Lower lobe of right lung (tissue), 2 donors: ENCODE data around the gene EDIL3. TPM values are rescaled to one million over a fixed set of nuclear protein-coding genes. Genes with fewer than 3 reads are reported as not detected.
A peak's percentile ranks its signal among the peaks of the same experiment; 100 is the strongest.

Source experiments
- ATAC-seq, 2 donors: fragments of 200-7000 bp; cut with Tn5 transposase; one replicate each; pipeline ENCODE4 v1.9.1; 2020 to 2022; ENCODE audit warnings: mild to moderate bottlenecking in 2 of 2, moderate library complexity in 2 of 2
- DNase-seq: peaks from one replicate; pipeline ENCODE4 v3.0.0-alpha.2; 2020
- H3K27ac ChIP-seq: fragments of 200-600 bp; one replicate; pipeline ENCODE4 v1.8.0; 2022
- H3K27me3 ChIP-seq: fragments of 200-600 bp; one replicate; pipeline ENCODE4 v1.8.0; 2022; ENCODE audit warnings: low read depth
- H3K36me3 ChIP-seq: fragments of 200-600 bp; one replicate; pipeline ENCODE4 v1.8.0; 2022; ENCODE audit warnings: mild to moderate bottlenecking
- H3K4me1 ChIP-seq: fragments of 200-600 bp; one replicate; pipeline ENCODE4 v1.8.0; 2022
- H3K4me3 ChIP-seq: fragments of 200-600 bp; one replicate; pipeline ENCODE4 v1.8.0; 2022; ENCODE audit warnings: mild to moderate bottlenecking
- H3K9me3 ChIP-seq: fragments of 200-600 bp; one replicate; pipeline ENCODE4 v1.8.0; 2022
- intact Hi-C: fragments of 100-400 bp; cut with DNase I; formaldehyde crosslinking; loops from one replicate; pipeline ENCODE4 v1.11.0; 2022
- total RNA-seq: library from RNA; stranded (reverse); fragmentation: NEBNext Ultra II Directional; extraction: Animal tissue kit (Norgen Biotek cat#: 25700); gene quantifications from one replicate; pipeline ENCODE4 v1.2.1, GENCODE V29; 2021
- TF ChIP-seq, protein P1 (sequence below): fragments of 200-600 bp; IDR thresholded peaks from one replicate; pipeline ENCODE4 v1.8.0; 2022; ENCODE audit warnings: antibody characterized with exemption, mild to moderate bottlenecking
- donor health status: DM: no; HTN: yes; CAD: no; lungs with severe emphysema.

Gene EDIL3
- total RNA-seq, 1 donor from 2014 or later: 17.0 TPM

DNA sequence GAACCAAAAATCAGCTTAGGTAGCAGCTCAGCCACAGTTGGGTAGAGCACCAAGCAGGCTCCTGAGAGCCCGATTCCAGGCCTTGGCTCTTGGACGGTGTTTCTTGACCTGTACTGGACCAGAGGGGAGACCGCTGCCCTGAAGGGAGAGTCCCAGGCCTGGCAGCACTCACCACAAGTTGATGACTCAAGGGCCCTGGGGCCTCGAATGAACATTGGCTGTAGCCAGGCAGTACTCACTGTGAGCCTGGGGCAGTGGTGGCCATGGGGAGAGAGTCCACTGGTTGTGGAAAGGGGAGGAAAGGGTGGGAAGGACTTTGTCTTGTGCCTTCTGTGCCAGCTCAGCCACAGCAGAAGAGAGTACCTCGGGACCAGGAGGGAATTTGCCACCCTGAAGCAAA is 166.1 kb downstream of the EDIL3 start:
- DNase-seq: no peak
- intact Hi-C loops: no loop called here
- Histone ChIP-seq H3K4me3 (no peak overlapping the region), H3K36me3 (no peaks in the 10 kb centered on the region), H3K27me3 (no peaks in the 10 kb centered on the region), H3K4me1 (no peaks in the 10 kb centered on the region), H3K9me3 (no peaks in the 10 kb centered on the region), H3K27ac (no peak overlapping the region)
- TF ChIP-seq, protein P1, sequence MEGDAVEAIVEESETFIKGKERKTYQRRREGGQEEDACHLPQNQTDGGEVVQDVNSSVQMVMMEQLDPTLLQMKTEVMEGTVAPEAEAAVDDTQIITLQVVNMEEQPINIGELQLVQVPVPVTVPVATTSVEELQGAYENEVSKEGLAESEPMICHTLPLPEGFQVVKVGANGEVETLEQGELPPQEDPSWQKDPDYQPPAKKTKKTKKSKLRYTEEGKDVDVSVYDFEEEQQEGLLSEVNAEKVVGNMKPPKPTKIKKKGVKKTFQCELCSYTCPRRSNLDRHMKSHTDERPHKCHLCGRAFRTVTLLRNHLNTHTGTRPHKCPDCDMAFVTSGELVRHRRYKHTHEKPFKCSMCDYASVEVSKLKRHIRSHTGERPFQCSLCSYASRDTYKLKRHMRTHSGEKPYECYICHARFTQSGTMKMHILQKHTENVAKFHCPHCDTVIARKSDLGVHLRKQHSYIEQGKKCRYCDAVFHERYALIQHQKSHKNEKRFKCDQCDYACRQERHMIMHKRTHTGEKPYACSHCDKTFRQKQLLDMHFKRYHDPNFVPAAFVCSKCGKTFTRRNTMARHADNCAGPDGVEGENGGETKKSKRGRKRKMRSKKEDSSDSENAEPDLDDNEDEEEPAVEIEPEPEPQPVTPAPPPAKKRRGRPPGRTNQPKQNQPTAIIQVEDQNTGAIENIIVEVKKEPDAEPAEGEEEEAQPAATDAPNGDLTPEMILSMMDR: no peak
- peak in 1 of 2 donors; percentile 31 for ATAC-seq

DNA sequence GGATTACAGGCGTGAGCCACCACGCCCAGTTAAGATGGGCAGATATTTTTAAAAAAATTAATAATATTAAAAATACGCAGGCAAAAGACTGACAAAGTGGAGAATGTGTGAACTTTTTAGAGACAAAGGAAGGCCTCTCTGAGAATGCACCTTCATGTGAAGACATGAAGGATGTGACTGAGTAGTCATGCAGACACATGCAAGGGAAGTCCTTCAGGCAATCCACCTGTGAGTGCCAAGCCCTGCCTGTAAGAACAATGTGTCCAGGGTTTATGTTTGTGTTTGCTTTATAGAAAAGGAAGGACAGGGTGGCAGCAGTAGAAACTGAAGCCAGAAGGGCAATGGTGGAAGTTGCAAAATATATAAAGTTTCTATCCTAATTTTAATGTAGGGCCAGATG is 169.2 kb downstream of the EDIL3 start:
- no peaks in the 10 kb centered on the region for H3K4me1 ChIP-seq
- ATAC-seq (no peak), DNase-seq (no peak)
- intact Hi-C loops: no loop called here
- H3K9me3 ChIP-seq: no peaks in the 10 kb centered on the region
- no peaks in the 10 kb centered on the region for H3K36me3 ChIP-seq
- H3K4me3 ChIP-seq: no peak overlapping the region
- TF ChIP-seq, protein P1: no peak
- no peaks in the 10 kb centered on the region for H3K27me3 ChIP-seq
- H3K27ac ChIP-seq: no peak overlapping the region

DNA sequence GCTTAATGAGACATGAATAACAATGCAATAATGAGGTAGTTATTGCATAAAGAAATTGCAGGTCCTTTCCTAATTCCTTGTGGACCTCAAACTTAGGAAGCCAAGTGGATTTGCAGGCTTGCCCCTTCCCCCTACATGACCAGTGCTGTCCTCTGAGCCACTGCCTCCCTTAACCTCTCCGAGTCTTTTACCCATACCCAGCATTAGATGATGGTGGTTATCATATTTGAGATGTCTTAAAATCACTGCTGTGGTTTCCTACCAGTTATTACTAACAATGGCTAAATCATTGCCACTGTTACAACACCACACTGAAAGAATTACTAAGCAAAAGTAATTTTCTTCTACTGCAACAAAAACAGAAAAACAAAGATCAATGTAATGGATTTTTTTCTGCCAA is 170.8 kb downstream of the EDIL3 start:
- Histone ChIP-seq H3K4me3 (no peak overlapping the region), H3K27ac (no peak overlapping the region), H3K9me3 (no peaks in the 10 kb centered on the region), H3K4me1 (no peaks in the 10 kb centered on the region), H3K36me3 (no peaks in the 10 kb centered on the region), H3K27me3 (no peaks in the 10 kb centered on the region)
- ATAC-seq (no peak), DNase-seq (no peak)
- intact Hi-C loops: no loop called here
- TF ChIP-seq, protein P1: no peak

DNA sequence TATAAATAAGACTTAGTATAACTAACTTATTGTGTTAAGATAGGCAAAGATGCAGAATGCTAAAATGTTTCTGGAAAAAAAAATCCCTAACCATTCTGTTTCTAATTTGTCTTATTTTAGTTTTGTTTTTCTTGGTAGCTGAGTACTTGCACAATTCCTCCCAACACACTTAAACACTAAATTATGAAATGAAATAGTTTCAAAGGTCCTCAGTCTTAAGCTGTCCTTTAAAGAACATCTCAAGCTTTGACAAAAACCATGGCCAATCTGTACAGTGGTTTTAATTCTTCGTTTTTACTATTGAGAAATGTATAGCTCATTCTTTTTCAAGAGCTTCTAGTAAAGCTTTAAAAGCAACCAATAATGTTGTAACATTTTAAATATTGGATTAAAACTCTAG is 171.5 kb downstream of the EDIL3 start:
- no peaks in the 10 kb centered on the region for H3K4me1 ChIP-seq
- no peak overlapping the region for H3K4me3 ChIP-seq
- no peak for ATAC-seq
- no peaks in the 10 kb centered on the region for H3K36me3 ChIP-seq
- no peaks in the 10 kb centered on the region for H3K27me3 ChIP-seq
- TF ChIP-seq, protein P1: no peak
- no peaks in the 10 kb centered on the region for H3K9me3 ChIP-seq
- DNase-seq: no peak
- intact Hi-C loops: no loop called here
- no peak overlapping the region for H3K27ac ChIP-seq

DNA sequence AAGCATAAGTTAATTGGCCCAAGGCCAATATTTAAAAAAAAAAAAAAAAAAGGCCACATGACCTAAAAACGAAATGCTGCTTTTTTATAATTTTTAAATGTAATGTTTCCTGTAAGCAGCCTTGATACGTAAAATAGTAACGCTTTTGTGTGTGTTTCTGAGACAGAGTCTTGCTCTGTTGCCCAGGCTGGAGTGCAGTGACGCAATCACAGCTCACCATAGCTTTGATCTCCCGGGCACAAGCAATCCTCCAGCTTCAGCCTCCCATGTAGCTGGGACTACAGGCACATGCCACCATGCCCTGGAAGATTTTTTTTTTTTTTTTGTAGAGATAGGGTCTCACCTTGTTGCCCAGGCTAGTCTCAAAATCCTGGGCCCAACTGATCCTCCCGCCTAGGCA is 179.9 kb downstream of the EDIL3 start:
- ATAC-seq (no peak), DNase-seq (no peak)
- Histone ChIP-seq H3K27ac (no peak overlapping the region), H3K4me1 (no peaks in the 10 kb centered on the region), H3K36me3 (no peaks in the 10 kb centered on the region), H3K4me3 (no peak overlapping the region), H3K9me3 (no peaks in the 10 kb centered on the region), H3K27me3 (no peaks in the 10 kb centered on the region)
- intact Hi-C loops: no loop called here
- TF ChIP-seq, protein P1: no peak

DNA sequence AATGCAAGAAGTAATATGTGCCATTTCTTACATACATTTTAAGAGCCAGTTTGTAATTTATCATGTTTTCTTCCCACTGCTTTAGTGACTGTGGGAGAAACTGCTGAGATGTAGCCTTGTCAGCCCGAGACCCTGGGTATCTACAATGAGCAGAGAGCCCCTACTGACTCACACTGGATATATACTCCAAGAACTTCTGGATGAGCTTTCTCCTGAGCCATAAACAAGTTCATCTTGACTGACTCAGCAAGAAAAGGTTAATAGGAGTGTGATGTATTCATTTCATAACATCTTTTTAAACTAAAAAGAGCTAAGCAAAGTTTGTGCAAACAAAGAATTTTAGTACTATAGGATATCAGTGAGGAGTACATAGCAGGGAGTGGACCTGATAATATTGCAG is 182.5 kb downstream of the EDIL3 start:
- Histone ChIP-seq H3K27ac (no peak overlapping the region), H3K4me3 (no peak overlapping the region), H3K9me3 (no peaks in the 10 kb centered on the region), H3K36me3 (no peaks in the 10 kb centered on the region), H3K27me3 (no peaks in the 10 kb centered on the region), H3K4me1 (no peaks in the 10 kb centered on the region)
- no peak for DNase-seq
- ATAC-seq: no peak
- TF ChIP-seq, protein P1: no peak
- intact Hi-C loops: no loop called here
